Muscle layer of colon (tissue), 2 donors: ENCODE results near the gene CLEC16A.

Experiments used
- H3K27ac ChIP-seq: one replicate; pipeline ENCODE4 v1.7.0; 2013; ENCODE audit warnings: low read depth, mild to moderate bottlenecking, low read length, moderate library complexity
- H3K27me3 ChIP-seq, 2 donors: one replicate each; pipeline ENCODE4 v1.7.0; 2013; ENCODE audit warnings: low read length in 2 of 2, mild to moderate bottlenecking in 2 of 2; ENCODE audit not compliant: insufficient read depth in 2 of 2, control insufficient read depth in 1 of 2
- H3K36me3 ChIP-seq: one replicate; pipeline ENCODE4 v1.7.0; 2013; ENCODE audit warnings: mild to moderate bottlenecking, low read length; ENCODE audit not compliant: insufficient read depth
- H3K4me1 ChIP-seq: one replicate; pipeline ENCODE4 v1.7.0; 2013; ENCODE audit warnings: mild to moderate bottlenecking, low read length; ENCODE audit not compliant: insufficient read depth
- H3K4me3 ChIP-seq, 2 donors: one replicate each; pipeline ENCODE4 v1.7.0; 2013; ENCODE audit warnings: low read length in 2 of 2, low read depth in 1 of 2, mild to moderate bottlenecking in 1 of 2, moderate library complexity in 1 of 2
- H3K9ac ChIP-seq: one replicate; pipeline ENCODE4 v1.7.0; 2013; ENCODE audit warnings: low read length
- H3K9me3 ChIP-seq: one replicate; pipeline ENCODE4 v1.7.0; 2013; ENCODE audit warnings: mild to moderate bottlenecking, low read length
- donor health status: abdominal sarcoma.
- donor health status: Adenocarcinoma of cecum.

Gene CLEC16A

GRCh38 chr16:10976634-10977033 lies 32.3 kb downstream of the CLEC16A start:
- Histone ChIP-seq H3K27ac (no peak overlapping the region), H3K9ac (no peak overlapping the region), H3K4me1 (peaks cover 27% of the 10 kb centered on the region), H3K9me3 (no peaks in the 10 kb centered on the region), H3K36me3 (peaks cover 25% of the 10 kb centered on the region), H3K27me3 (no peaks in the 10 kb centered on the region), H3K4me3 (no peak overlapping the region)

DNA sequence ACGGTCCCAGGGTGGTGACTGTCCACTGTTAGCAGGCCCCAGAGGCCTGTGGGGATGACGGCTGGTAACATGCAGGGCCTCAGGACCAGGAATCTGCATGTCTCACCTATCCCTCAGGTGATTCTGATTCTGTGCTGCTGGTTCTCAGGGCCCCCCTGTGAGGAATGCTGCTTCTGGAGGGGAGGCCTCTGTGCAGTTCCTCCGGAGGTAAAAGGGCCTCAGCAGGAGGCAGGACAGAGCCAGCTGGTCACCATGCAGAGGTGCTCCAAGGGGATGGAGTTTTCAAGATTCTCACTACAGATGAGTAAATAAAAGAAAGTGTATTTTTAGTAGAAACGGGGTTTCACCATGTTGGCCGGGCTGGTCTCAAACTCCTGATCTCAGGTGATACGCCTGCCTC lies 33.8 kb downstream of the CLEC16A start:
- H3K27me3 ChIP-seq, result no peaks in the 10 kb centered on the region
- no peaks in the 10 kb centered on the region for H3K9me3 ChIP-seq
- peaks cover 22% of the 10 kb centered on the region for H3K4me1 ChIP-seq
- H3K9ac ChIP-seq, result no peak overlapping the region
- peaks cover 28% of the 10 kb centered on the region for H3K36me3 ChIP-seq
- H3K27ac ChIP-seq, result no peak overlapping the region
- no peak overlapping the region for H3K4me3 ChIP-seq

DNA sequence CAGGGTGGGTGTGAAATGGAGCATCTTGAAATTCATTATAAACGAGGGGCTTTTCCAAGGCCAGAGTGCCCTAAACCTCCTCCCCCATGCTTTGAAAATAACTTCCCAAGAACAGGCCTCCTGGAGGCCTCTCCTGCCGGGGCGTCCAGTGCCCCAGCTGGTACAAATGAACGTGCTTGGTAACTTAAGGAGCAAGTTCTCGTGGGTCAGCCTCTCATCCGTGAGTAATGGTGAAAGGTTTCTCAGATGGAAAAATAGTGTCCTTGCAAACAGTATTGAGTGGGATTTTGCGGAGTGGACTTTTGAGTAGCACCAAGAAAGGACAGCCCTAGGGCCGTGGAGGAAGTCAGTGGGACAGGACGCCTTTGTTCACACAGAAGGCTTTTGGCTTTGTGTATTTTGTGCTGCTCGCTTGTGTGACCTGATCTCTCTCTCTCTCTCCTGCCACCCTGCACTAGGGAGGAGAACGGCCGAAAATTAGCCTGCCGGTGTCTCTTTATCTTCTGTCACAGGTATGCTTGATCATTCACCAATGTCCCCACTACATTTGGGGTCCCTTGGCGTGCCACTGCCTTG lies 34.6 kb downstream of the CLEC16A start:
- Histone ChIP-seq H3K9me3 (no peaks in the 10 kb centered on the region), H3K4me1 (peaks cover 22% of the 10 kb centered on the region), H3K36me3 (peaks cover 25% of the 10 kb centered on the region), H3K9ac (no peak overlapping the region), H3K27me3 (no peaks in the 10 kb centered on the region), H3K27ac (peak overlapping the region; percentile 67), H3K4me3 (no peak overlapping the region)

GRCh38 chr16:10979717-10980601 lies 35.6 kb downstream of the CLEC16A start:
- Histone ChIP-seq H3K27ac (peak overlapping the region; percentile 67), H3K9ac (no peak overlapping the region), H3K9me3 (no peaks in the 10 kb centered on the region), H3K4me3 (peak overlapping the region in 1 of 2 donors; percentile 21), H3K4me1 (peaks cover 22% of the 10 kb centered on the region), H3K27me3 (no peaks in the 10 kb centered on the region), H3K36me3 (peaks cover 20% of the 10 kb centered on the region)

- peak overlapping the region; percentile 67 for H3K27ac ChIP-seq
- H3K36me3 ChIP-seq, result peaks cover 20% of the 10 kb centered on the region
- no peak overlapping the region for H3K4me3 ChIP-seq
- H3K9me3 ChIP-seq, result no peaks in the 10 kb centered on the region
- H3K27me3 ChIP-seq, result no peaks in the 10 kb centered on the region
- H3K9ac ChIP-seq, result no peak overlapping the region
- H3K4me1 ChIP-seq, result peaks cover 22% of the 10 kb centered on the region
Observed at GRCh38 chr16:10980813-10981212, 36.4 kb downstream of the CLEC16A start.

- H3K36me3 ChIP-seq, result peaks cover 24% of the 10 kb centered on the region
- H3K9me3 ChIP-seq, result no peaks in the 10 kb centered on the region
- no peak overlapping the region for H3K9ac ChIP-seq
- H3K4me1 ChIP-seq, result peaks cover 22% of the 10 kb centered on the region
- H3K27ac ChIP-seq, result no peak overlapping the region
- no peak overlapping the region for H3K4me3 ChIP-seq
- no peaks in the 10 kb centered on the region for H3K27me3 ChIP-seq
Observed at GRCh38 chr16:10981697-10982216, 37.4 kb downstream of the CLEC16A start.

DNA sequence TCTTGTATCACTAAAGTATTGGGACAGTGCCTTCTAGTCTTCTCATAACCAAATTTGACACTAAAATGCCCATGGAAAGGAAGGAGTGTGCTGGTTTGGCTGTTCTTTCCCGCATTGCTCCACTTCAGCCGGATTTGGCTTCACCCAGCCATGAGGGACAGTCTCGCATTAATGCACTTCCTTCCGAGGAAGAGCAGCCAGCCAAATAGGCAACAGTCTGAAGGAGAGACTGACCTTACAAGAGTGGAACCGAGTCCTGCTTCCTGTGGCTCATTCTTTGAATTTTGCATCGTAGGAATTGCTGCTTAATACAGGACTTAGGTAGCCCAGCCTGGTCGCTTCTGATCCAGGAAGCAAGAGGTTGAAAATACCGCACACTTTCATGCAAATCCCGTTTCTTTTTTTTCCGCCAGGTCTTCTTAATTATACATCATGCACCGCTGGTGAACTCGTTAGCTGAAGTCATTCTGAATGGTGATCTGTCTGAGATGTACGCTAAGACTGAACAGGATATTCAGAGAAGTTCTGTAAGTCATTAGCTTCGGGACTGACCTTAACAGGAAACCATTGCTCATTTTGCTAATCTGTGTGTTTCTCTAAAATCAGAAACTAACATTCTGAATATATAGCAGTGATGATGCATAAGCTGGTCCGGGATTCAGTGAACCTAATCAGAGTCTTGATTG lies 38.2 kb downstream of the CLEC16A start:
- Histone ChIP-seq H3K36me3 (peaks cover 28% of the 10 kb centered on the region), H3K27me3 (no peaks in the 10 kb centered on the region), H3K4me1 (peaks cover 22% of the 10 kb centered on the region), H3K27ac (no peak overlapping the region), H3K9ac (no peak overlapping the region), H3K4me3 (no peak overlapping the region), H3K9me3 (no peaks in the 10 kb centered on the region)

GRCh38 chr16:10983159-10983558 lies 38.8 kb downstream of the CLEC16A start:
- H3K4me1 ChIP-seq, result peaks cover 22% of the 10 kb centered on the region
- no peaks in the 10 kb centered on the region for H3K9me3 ChIP-seq
- no peak overlapping the region for H3K9ac ChIP-seq
- H3K36me3 ChIP-seq, result peaks cover 25% of the 10 kb centered on the region
- no peak overlapping the region for H3K27ac ChIP-seq
- H3K27me3 ChIP-seq, result no peaks in the 10 kb centered on the region
- H3K4me3 ChIP-seq, result no peak overlapping the region

- H3K27me3 ChIP-seq, result no peaks in the 10 kb centered on the region
- no peak overlapping the region for H3K9ac ChIP-seq
- no peak overlapping the region for H3K27ac ChIP-seq
- H3K36me3 ChIP-seq, result peaks cover 28% of the 10 kb centered on the region
- no peak overlapping the region for H3K4me3 ChIP-seq
- peaks cover 16% of the 10 kb centered on the region for H3K4me1 ChIP-seq
- H3K9me3 ChIP-seq, result no peaks in the 10 kb centered on the region
Observed at GRCh38 chr16:10984509-10984908, 40.1 kb downstream of the CLEC16A start.

- Histone ChIP-seq H3K9me3 (no peaks in the 10 kb centered on the region), H3K4me1 (peaks cover 5% of the 10 kb centered on the region), H3K27ac (no peak overlapping the region), H3K27me3 (no peaks in the 10 kb centered on the region), H3K4me3 (no peak overlapping the region), H3K36me3 (peaks cover 25% of the 10 kb centered on the region), H3K9ac (no peak overlapping the region)
Observed at GRCh38 chr16:10987361-10988163, 43.2 kb downstream of the CLEC16A start.
